H9 (cell line): ENCODE data around the gene ASB10. TPM values are rescaled to one million over a fixed set of nuclear protein-coding genes. Genes with fewer than 3 reads are reported as not detected.

Source experiments
- DNase-seq: peaks from one replicate; pipeline ENCODE4 v3.0.0-alpha.2; 2017
- H2AFZ ChIP-seq: one replicate; pipeline ENCODE4 v1.6.1; 2013; ENCODE audit warnings: mild to moderate bottlenecking, low read length, control low read depth, moderate library complexity
- H2AK5ac ChIP-seq: 2 replicates; pipeline ENCODE4 v1.6.1; 2013; ENCODE audit warnings: low read length, control low read depth, mixed read lengths; ENCODE audit not compliant: insufficient read length
- H2BK120ac ChIP-seq: one replicate; pipeline ENCODE4 v1.6.1; 2013; ENCODE audit warnings: low read depth, mild to moderate bottlenecking, low read length, control low read depth, inconsistent platforms; ENCODE audit not compliant: poor library complexity, severe bottlenecking
- H2BK12ac ChIP-seq: 2 replicates; pipeline ENCODE4 v1.6.1; 2013; ENCODE audit warnings: low read length, control low read depth, mixed read lengths, low read depth; ENCODE audit not compliant: insufficient read length
- H2BK15ac ChIP-seq: 2 replicates; pipeline ENCODE4 v1.6.1; 2013; ENCODE audit warnings: low read depth, low read length, control low read depth
- H2BK20ac ChIP-seq: one replicate; pipeline ENCODE4 v1.6.1; 2013; ENCODE audit warnings: low read depth, mild to moderate bottlenecking, low read length, control low read depth, inconsistent platforms; ENCODE audit not compliant: poor library complexity, severe bottlenecking
- H2BK5ac ChIP-seq: 2 replicates; pipeline ENCODE4 v1.6.1; 2013; ENCODE audit warnings: low read length, control low read depth, mixed read lengths; ENCODE audit not compliant: insufficient read length
- H3K14ac ChIP-seq: 2 replicates; pipeline ENCODE4 v1.6.1; 2013; ENCODE audit warnings: low read length, control low read depth; ENCODE audit not compliant: insufficient read depth
- H3K18ac ChIP-seq: 2 replicates; pipeline ENCODE4 v1.6.1; 2013; ENCODE audit warnings: low read depth, mild to moderate bottlenecking, mixed read lengths, low read length, control low read depth; ENCODE audit not compliant: insufficient read length
- H3K23ac ChIP-seq: 2 replicates; pipeline ENCODE4 v1.6.1; 2013; ENCODE audit warnings: low read length, control low read depth, mixed read lengths, low read depth; ENCODE audit not compliant: insufficient read length
- H3K23me2 ChIP-seq: 2 replicates; pipeline ENCODE4 v1.6.1; 2013; ENCODE audit warnings: low read depth, mild to moderate bottlenecking, mixed read lengths, low read length, control low read depth; ENCODE audit not compliant: insufficient read length, poor library complexity, severe bottlenecking
- H3K27ac ChIP-seq: 2 replicates; pipeline ENCODE4 v1.5.1; 2013; ENCODE audit warnings: low read length, control low read depth, mixed read lengths, low read depth; ENCODE audit not compliant: insufficient read length
- H3K27me3 ChIP-seq: 2 replicates; pipeline ENCODE4 v1.6.1; 2013; ENCODE audit warnings: low read length, control low read depth, inconsistent platforms; ENCODE audit not compliant: insufficient read depth
- H3K4ac ChIP-seq: 2 replicates; pipeline ENCODE4 v1.6.1; 2013; ENCODE audit warnings: low read depth, mild to moderate bottlenecking, control low read depth, inconsistent platforms, low read length, moderate library complexity
- H3K4me1 ChIP-seq: 2 replicates; pipeline ENCODE4 v1.6.1; 2013; ENCODE audit warnings: low read length, control low read depth, inconsistent platforms; ENCODE audit not compliant: insufficient read depth
- H3K4me2 ChIP-seq: 2 replicates; pipeline ENCODE4 v1.6.1; 2013; ENCODE audit warnings: low read length, control low read depth, mixed read lengths; ENCODE audit not compliant: insufficient read length, insufficient read depth
- H3K56ac ChIP-seq: 2 replicates; pipeline ENCODE4 v1.6.1; 2013; ENCODE audit warnings: low read depth, mild to moderate bottlenecking, mixed read lengths, low read length, control low read depth; ENCODE audit not compliant: insufficient read length
- H3K79me1 ChIP-seq: 2 replicates; pipeline ENCODE4 v1.6.1; 2013; ENCODE audit warnings: low read depth, mild to moderate bottlenecking, moderate library complexity, low read length, control low read depth, inconsistent platforms; ENCODE audit not compliant: insufficient read depth, poor library complexity, severe bottlenecking
- H3K79me2 ChIP-seq: 2 replicates; pipeline ENCODE4 v1.6.1; 2013; ENCODE audit warnings: low read length, control low read depth, inconsistent platforms; ENCODE audit not compliant: insufficient read depth
- H3K9ac ChIP-seq: 2 replicates; pipeline ENCODE4 v1.6.1; 2013; ENCODE audit warnings: low read length, control low read depth, mixed read lengths; ENCODE audit not compliant: insufficient read length; ENCODE audit errors: extremely low read depth
- H3K9me3 ChIP-seq: one replicate; pipeline ENCODE4 v1.6.1; 2013; ENCODE audit warnings: low read depth, low read length, inconsistent platforms; ENCODE audit not compliant: control insufficient read depth
- H3T11ph ChIP-seq: one replicate; pipeline ENCODE4 v1.6.1; 2013; ENCODE audit warnings: mild to moderate bottlenecking, low read length, control low read depth, inconsistent platforms
- H4K20me1 ChIP-seq: one replicate; pipeline ENCODE4 v1.6.1; 2013; ENCODE audit not compliant: control insufficient read depth, insufficient read length, insufficient read depth
- H4K5ac ChIP-seq: 2 replicates; pipeline ENCODE4 v1.6.1; 2013; ENCODE audit warnings: low read depth, mild to moderate bottlenecking, mixed read lengths, low read length, control low read depth; ENCODE audit not compliant: insufficient read length
- H4K8ac ChIP-seq: replicated peaks from 2 replicates; pipeline ENCODE4 v1.6.1; 2013; ENCODE audit warnings: low read length, control low read depth, mixed read lengths, low read depth; ENCODE audit not compliant: insufficient read length
- H4K91ac ChIP-seq: 2 replicates; pipeline ENCODE4 v1.6.1; 2013; ENCODE audit warnings: low read depth, mild to moderate bottlenecking, moderate library complexity, mixed read lengths, low read length, control low read depth; ENCODE audit not compliant: insufficient read length
- H3K27ac Mint-ChIP-seq, 3 experiments: 2 replicates in 2 of 3; 3 replicates in 1 of 3; pipeline ENCODE4 v1.8.0; 2020 to 2021; ENCODE audit warnings: mixed read lengths in 3 of 3, mild to moderate bottlenecking in 1 of 3, moderate library complexity in 1 of 3
- H3K27me3 Mint-ChIP-seq: 2 replicates; pipeline ENCODE4 v1.8.0; 2021; ENCODE audit warnings: low read depth, mild to moderate bottlenecking, moderate library complexity, mixed read lengths
- H3K36me3 Mint-ChIP-seq, 3 experiments: 2 replicates in 2 of 3; 3 replicates in 1 of 3; pipeline ENCODE4 v1.8.0; 2020 to 2021; ENCODE audit warnings: low read depth in 3 of 3, mixed read lengths in 3 of 3; ENCODE audit not compliant: insufficient read depth in 1 of 3
- H3K4me1 Mint-ChIP-seq, 2 experiments: 2 replicates each; pipeline ENCODE4 v1.8.0; 2020; ENCODE audit warnings: mixed read lengths in 2 of 2
- H3K4me3 Mint-ChIP-seq, 2 experiments: 2 replicates in 1 of 2; 3 replicates in 1 of 2; pipeline ENCODE4 v1.8.0; 2020 to 2021; ENCODE audit warnings: mild to moderate bottlenecking in 2 of 2, mixed read lengths in 2 of 2, moderate library complexity in 1 of 2
- H3K9me3 Mint-ChIP-seq, 2 experiments: 2 replicates in 1 of 2; 3 replicates in 1 of 2; pipeline ENCODE4 v1.8.0; 2020; ENCODE audit warnings: mild to moderate bottlenecking in 2 of 2, mixed read lengths in 2 of 2, moderate library complexity in 1 of 2
- WGBS: extraction: QIAGEN DNeasy Blood & Tissue Kit; methylation state at CpG from one replicate; pipeline ENCODE4 v1.1.7; 2013; ENCODE audit warnings: missing lambda C conversion rate, low lambda C conversion rate, mixed read lengths; ENCODE audit not compliant: insufficient read length; ENCODE audit errors: extremely low coverage; 5-methylcytosine and 5-hydroxymethylcytosine counted together
- total RNA-seq: library from RNA; stranded (reverse); gene quantifications from 2 replicates; pipeline ENCODE4 v1.2.1, GENCODE V29; 2021
- TF ChIP-seq, protein P1 (sequence below): fragments of 200-600 bp; sonication (generic); conservative IDR thresholded peaks from 3 replicates; pipeline ENCODE4 v1.8.0; 2021; ENCODE audit warnings: antibody characterized with exemption, mild to moderate bottlenecking

The ASB10 gene
- total RNA-seq, 1 experiment from 2014 or later = not detected

DNA sequence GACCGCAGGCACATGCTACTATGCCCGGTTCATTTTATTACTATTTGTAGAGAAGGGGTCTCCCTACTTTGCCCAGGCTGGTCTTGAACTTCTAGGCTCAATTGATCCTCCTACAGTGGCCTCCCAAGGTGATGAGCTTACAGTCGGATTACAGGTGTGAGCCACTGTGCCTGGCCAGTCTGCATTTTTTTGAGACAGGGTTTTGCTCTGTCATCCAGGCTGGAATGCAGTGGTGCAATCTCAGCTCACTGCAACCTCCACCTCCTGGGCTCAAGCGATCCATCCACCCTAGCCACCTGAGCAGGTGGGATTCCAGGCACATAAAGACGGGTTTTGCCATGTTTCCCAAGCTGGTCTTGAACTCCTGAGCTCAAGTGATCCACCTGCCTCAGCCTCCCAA, 25.6 kb upstream of the ASB10 start:
- no peaks in the 10 kb centered on the region for H3K79me1 ChIP-seq
- peaks cover 13 to 16% of the 10 kb centered on the region in 2 experiments for H3K4me1 Mint-ChIP-seq
- no peak overlapping the region for H3K18ac ChIP-seq
- no peak overlapping the region for H3K14ac ChIP-seq
- no peaks in the 10 kb centered on the region for H3K9me3 ChIP-seq
- H3K79me2 ChIP-seq = no peaks in the 10 kb centered on the region
- no peak overlapping the region for H3K56ac ChIP-seq
- H2BK12ac ChIP-seq = no peak overlapping the region
- no peak overlapping the region for H2AK5ac ChIP-seq
- no peak overlapping the region for H2BK20ac ChIP-seq
- no peak overlapping the region for H3K4ac ChIP-seq
- H3K4me3 Mint-ChIP-seq = no peak overlapping the region
- peaks cover 5% of the 10 kb centered on the region; the same call in 1 of the 2 replicates for H3K4me1 ChIP-seq
- no peak for DNase-seq
- H3K9ac ChIP-seq = no peak overlapping the region
- no peak overlapping the region for H3K27ac Mint-ChIP-seq
- H3K23me2 ChIP-seq = no peaks in the 10 kb centered on the region
- no peak overlapping the region for H4K91ac ChIP-seq
- no peak overlapping the region for H3T11ph ChIP-seq
- no peak overlapping the region for H3K4me2 ChIP-seq
- H3K23ac ChIP-seq = no peak overlapping the region
- H4K20me1 ChIP-seq = no peaks in the 10 kb centered on the region
- no CpG with 5 or more reads among the region's 5 CpGs for WGBS
- H3K36me3 Mint-ChIP-seq = peaks cover 31 to 61% (median 44%) of the 10 kb centered on the region in 3 experiments; a peak in 6 of 7 replicates
- no peak overlapping the region for H2BK5ac ChIP-seq
- no peak overlapping the region for H4K5ac ChIP-seq
- H3K27me3 Mint-ChIP-seq = peaks cover 2% of the 10 kb centered on the region; the same call in 1 of the 2 replicates
- H2AFZ ChIP-seq = no peak overlapping the region
- no peak overlapping the region for H3K27ac ChIP-seq
- no peaks in the 10 kb centered on the region for H3K27me3 ChIP-seq
- no peak overlapping the region for H2BK15ac ChIP-seq
- TF ChIP-seq, protein P1, sequence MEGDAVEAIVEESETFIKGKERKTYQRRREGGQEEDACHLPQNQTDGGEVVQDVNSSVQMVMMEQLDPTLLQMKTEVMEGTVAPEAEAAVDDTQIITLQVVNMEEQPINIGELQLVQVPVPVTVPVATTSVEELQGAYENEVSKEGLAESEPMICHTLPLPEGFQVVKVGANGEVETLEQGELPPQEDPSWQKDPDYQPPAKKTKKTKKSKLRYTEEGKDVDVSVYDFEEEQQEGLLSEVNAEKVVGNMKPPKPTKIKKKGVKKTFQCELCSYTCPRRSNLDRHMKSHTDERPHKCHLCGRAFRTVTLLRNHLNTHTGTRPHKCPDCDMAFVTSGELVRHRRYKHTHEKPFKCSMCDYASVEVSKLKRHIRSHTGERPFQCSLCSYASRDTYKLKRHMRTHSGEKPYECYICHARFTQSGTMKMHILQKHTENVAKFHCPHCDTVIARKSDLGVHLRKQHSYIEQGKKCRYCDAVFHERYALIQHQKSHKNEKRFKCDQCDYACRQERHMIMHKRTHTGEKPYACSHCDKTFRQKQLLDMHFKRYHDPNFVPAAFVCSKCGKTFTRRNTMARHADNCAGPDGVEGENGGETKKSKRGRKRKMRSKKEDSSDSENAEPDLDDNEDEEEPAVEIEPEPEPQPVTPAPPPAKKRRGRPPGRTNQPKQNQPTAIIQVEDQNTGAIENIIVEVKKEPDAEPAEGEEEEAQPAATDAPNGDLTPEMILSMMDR = no peak
- no peak overlapping the region for H2BK120ac ChIP-seq
- no peak overlapping the region for H4K8ac ChIP-seq
- H3K9me3 Mint-ChIP-seq = no peaks in the 10 kb centered on the region
